H7 (cell line): ENCODE results near the gene FGD3. TPM values are rescaled to one million over a fixed set of nuclear protein-coding genes. Genes with fewer than 3 reads are reported as not detected.

Experiments used
- DNase-seq: peaks from one replicate; pipeline ENCODE4 v3.0.0; 2012
- H3K27me3 ChIP-seq: 2 replicates; pipeline ENCODE4 v1.6.0; 2011; ENCODE audit warnings: mild to moderate bottlenecking, low read length; ENCODE audit not compliant: control insufficient read depth, insufficient read depth
- H3K36me3 ChIP-seq: replicated peaks from 2 replicates; pipeline ENCODE4 v1.5.1; 2011; ENCODE audit warnings: low read length; ENCODE audit not compliant: control insufficient read depth, insufficient read depth
- H3K4me3 ChIP-seq: 2 replicates; pipeline ENCODE4 v1.5.1; 2011; ENCODE audit warnings: low read depth, mild to moderate bottlenecking, control low read depth, low read length, moderate library complexity; ENCODE audit not compliant: insufficient read depth
- total RNA-seq: library from RNA; depleted of rRNA; stranded (reverse); fragments of >200 nt; shearing (Covaris generic); gene quantifications from 2 replicates; pipeline ENCODE4 v1.2.3, GENCODE V29; 2014

Gene FGD3
- total RNA-seq, 1 experiment from 2014 or later: 2.4 TPM

DNA sequence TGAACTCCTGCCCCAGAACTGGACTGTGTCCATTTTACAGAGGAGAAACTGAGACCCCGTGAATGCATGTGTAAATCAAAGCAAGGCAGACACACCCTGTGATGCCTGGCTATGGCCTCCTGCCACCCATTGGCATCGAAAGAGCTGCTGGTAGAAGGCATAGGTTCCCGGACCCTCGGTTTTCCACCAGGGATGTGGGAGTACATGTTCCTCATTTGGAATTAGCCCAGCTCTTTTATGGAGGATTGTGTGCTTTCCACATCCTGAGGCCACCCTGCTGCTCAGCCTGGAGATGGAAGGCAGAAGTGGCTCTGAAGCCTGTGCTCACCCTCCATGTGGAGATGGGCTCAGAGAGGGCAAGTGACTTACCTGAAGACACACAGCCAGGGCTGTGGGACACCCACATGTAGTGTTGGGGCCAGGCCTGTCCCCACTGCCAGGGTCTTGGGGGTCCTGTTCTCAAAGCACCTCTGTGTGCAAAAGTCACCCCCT, 114.0 kb downstream of the FGD3 start:
- DNase-seq: no peak
- no peak overlapping the region for H3K4me3 ChIP-seq
- H3K27me3 ChIP-seq: peaks cover 1% of the 10 kb centered on the region; the same call in 1 of the 2 replicates
- no peaks in the 10 kb centered on the region for H3K36me3 ChIP-seq

DNA sequence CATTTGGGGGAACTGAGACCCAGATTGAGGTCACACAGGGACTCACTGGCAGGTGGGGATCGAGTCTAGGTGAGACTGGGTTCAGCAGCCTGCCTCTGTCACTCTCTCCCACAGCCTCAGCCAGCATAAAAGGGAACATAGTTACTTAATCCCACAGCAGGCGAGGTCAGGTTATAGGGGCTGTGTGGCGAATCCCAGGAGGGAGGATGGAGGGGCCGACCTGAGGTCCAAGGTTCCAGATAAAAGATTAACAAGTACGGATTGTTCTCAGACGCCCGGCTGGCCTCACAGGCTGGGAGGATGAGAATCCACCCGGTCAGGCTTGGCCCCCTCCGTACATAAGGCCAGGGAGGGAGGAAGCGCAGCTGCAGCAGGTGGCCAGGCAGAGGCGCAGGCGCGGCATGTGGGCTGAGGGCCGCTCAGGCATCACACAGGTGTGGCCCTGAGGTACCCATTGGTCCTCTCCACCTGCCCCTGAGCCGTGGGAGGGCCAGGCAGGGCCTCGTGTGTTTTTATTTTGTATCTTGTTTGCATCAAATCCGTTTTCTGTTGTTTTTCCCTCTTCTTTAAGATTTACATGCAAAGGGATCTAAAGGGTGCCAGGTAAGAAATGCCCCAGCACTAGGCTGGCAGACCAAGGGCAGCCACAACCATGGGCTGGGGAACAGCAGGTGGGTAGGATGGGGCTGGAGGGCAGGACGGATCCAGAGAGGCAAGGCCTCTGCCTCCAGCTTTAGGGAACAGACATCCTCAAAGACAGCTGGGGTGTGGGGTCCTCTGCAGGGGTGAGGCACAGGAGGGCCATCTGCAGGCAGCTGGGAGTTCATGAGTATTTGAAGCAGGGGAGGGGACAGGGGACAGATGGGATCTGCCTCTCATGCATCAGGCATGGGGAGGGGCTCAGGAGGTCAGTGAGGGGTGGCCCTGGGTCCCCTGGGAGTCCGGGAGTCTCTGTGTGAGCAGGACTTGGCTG, 114.8 kb downstream of the FGD3 start:
- no peaks in the 10 kb centered on the region for H3K36me3 ChIP-seq
- H3K4me3 ChIP-seq: no peak overlapping the region
- peaks cover 1% of the 10 kb centered on the region; the same call in 1 of the 2 replicates for H3K27me3 ChIP-seq
- DNase-seq: peak; percentile 86

DNA sequence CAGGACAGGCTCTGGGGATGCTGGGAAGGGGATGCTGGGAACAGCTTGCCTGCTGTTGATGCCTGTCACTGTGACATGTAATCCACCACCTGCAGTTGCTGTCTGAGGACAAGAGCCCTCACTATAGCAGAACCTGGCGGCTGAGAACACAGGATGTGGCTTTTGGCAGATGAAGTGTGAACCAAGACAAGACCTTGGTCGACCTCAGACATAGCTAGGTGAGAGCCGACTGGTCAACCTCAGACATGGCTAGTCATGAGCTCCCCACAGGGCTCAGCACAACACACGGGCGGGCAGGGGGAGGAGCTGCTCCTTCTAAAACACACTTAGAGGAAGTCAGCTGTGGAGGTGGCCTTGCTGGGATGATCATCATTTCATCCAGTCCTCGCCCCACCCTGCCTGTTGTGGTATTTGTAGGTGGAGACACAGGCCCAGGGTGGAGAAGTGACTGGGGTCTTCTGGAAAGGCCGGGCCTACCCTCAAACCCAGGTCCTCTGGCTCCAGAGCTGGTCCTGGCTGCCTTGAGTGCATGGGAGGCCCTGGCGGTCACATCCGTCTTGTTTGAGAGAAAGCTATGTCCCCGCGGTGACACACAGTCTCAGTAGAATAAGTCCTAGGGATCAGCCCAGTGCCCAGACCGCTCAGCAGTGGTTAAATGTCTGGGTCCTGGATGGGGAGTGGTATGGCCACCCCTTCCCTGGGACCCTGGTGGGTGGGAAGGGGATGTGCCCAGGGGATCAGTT, 117.2 kb downstream of the FGD3 start:
- Histone ChIP-seq H3K4me3 (no peak overlapping the region), H3K36me3 (no peaks in the 10 kb centered on the region), H3K27me3 (no peaks in the 10 kb centered on the region; the same call in 1 of the 2 replicates)
- DNase-seq: no peak

DNA sequence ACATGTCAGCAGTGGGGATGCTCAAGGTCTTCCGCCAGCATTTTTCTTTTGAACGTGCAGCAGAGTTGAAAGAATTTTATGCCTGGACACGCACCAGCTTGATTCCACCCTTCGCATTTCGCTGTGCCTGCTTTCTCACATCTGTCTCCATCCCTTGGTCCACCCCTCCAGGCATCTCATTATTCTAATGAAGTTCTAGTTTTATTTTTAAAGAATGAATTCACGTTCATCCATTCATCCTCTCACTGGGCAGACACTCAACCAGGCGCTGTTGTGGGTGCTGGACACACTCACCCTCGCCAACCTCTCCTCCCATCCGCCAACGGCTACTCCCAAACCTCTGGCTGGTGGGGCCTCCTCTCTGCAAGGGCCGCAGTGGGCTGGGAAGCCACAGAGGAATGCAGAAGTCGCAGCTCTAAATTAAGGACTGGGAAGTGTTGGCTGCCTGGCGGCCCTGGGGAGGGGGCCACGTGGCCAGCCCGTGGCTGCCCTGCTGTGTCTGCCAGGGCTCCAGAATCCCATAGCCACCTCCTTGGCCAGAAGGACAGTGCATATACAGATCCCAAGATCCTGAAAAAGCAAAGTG, 117.9 kb downstream of the FGD3 start:
- Histone ChIP-seq H3K4me3 (no peak overlapping the region), H3K36me3 (no peaks in the 10 kb centered on the region)
- DNase-seq: no peak

DNA sequence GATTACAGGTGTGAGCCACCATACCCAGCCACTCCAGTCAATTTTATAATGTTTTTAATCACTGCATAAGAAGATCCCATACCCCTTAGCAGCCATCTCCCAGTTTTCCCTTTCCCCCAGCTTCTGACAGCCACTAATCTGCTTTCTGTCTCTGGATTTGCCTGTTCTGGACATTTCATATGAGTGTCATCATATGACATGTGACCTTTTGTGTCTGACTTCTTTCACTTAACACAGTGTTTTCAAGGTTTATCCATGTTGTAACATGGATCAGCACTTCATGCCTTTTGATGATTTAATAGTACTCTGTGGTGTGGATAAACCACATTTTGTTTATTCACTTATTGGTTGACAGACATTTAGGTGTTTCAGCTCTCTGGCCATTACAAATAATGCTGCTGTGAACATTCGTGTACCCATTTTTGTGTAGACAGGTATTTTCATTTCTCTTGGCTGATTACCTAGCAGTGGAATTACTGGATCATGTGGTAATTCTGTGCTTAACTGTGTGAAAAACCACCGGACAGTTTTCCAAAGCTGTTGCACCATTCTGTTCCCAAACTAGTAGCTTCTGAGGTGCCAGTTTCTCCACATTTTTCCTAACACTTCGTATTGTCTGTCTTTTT, 119.8 kb downstream of the FGD3 start:
- Histone ChIP-seq H3K27me3 (no peaks in the 10 kb centered on the region), H3K4me3 (no peak overlapping the region), H3K36me3 (no peaks in the 10 kb centered on the region)
- no peak for DNase-seq

More for the DNA sequence above, 117.9 kb downstream of the FGD3 start:
- H3K27me3 ChIP-seq: no peaks in the 10 kb centered on the region

DNA sequence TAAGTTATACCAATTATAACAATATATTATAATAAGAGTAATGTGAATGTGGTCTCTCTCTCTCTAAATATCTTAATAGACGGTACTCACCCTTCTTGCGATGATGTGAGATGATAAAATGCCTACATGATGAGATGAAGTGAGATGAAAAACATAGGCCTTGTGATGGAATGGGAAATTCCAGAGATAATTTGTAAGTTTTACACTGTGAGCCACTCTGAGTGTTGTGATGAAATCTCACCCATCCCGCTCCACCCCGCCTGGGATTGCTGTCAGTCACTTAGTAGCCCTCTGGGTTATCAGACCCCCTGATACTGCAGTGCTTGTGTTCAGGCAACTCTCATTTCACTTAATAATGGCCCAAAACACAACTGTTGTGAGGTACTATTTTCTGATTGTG, 121.6 kb downstream of the FGD3 start:
- no peak overlapping the region for H3K4me3 ChIP-seq
- no peak for DNase-seq
- H3K27me3 ChIP-seq: no peaks in the 10 kb centered on the region
- H3K36me3 ChIP-seq: no peaks in the 10 kb centered on the region

DNA sequence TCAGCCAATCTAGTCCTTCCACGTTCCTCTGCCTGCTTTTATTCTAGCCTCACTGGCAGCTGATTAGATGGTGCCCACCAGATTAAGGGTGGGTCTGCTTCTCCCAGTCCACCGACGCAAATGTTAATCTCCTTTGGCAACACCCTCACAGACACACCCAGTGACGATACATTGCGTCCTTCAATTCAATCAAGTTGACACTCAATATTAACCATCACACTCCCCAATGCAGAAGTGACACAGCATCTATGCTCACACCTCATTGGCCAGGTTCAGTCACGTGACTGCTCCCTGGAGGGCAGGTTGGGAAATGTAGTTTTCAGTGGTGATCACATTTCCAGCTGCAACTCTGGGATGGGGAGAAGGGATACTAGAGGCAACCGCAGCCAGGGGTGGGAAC, 124.1 kb downstream of the FGD3 start:
- DNase-seq: peak; percentile 91
- Histone ChIP-seq H3K27me3 (no peaks in the 10 kb centered on the region), H3K36me3 (no peaks in the 10 kb centered on the region), H3K4me3 (no peak overlapping the region)

DNA sequence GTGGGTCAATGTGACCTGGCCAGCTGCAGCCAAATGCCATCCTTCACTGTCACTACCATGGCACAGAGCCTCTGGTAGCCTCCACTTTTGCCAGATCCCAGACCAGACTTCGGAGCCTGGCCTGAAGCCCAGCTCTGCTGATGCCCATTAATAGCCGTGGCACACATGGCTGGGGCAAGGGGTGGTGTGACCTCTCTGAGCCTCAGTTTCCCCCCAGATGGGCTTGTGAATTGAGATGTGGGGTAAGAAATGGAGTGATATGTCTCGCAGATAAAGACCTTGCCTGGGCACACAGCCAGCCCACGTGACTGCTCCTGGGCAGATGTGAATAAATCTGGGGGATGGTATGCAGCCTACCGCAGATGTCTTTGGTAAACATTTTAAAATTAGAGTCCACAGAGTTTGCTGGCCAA, 125.1 kb downstream of the FGD3 start:
- Histone ChIP-seq H3K36me3 (no peaks in the 10 kb centered on the region), H3K4me3 (no peak overlapping the region), H3K27me3 (no peaks in the 10 kb centered on the region)
- no peak for DNase-seq

DNA sequence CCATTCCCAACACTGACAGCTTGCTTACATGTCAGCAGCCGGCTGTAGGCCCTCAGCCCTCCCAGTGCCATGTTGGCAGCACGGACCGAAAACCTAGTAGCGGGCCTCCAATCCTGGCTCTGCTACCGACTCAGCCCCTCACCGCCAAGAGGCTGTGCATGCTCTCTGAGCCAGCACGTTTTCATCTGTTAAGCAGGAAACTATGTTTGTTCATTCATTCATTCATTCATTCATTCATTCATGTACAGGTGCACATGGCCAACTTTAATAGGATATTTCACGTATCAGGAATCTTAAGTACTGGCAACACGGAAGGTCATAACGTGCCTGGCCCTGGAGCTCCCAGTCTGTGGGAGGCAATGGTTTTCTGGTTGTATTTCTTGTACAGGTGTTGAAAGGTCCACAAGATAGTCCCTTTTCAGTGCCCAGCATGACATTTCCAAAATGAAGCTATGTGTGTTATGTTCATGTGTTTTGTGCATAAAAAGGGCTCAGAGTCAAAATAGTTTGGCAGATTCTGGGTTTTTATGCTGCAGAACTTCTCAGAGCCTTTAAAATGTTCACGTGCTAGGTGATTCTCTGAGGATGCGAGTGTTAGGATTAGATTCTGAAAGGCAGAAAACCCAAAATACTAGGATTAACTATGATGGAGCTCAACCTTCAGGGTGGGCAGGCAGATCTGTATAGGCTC, 128.9 kb downstream of the FGD3 start:
- no peak for DNase-seq
- H3K36me3 ChIP-seq: no peaks in the 10 kb centered on the region
- no peaks in the 10 kb centered on the region for H3K27me3 ChIP-seq
- no peak overlapping the region for H3K4me3 ChIP-seq

DNA sequence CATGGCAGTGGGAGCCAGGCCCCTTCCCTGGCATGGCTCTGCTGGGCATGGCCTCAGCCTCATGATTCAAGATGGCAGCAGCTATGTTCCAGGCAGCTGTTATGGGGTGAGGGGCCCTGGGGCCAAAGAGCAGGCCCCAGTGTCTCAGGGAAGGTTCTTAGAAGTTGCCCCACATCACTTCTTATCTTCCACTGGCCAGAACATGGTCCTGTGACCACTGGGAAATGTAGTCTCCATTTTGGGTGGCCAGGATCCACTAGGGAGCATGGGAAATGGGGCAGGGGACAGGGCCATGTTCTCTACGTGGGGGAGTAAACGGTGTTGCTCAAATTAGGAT, 129.4 kb downstream of the FGD3 start:
- H3K4me3 ChIP-seq: no peak overlapping the region
- H3K27me3 ChIP-seq: no peaks in the 10 kb centered on the region
- H3K36me3 ChIP-seq: no peaks in the 10 kb centered on the region
- no peak for DNase-seq

DNA sequence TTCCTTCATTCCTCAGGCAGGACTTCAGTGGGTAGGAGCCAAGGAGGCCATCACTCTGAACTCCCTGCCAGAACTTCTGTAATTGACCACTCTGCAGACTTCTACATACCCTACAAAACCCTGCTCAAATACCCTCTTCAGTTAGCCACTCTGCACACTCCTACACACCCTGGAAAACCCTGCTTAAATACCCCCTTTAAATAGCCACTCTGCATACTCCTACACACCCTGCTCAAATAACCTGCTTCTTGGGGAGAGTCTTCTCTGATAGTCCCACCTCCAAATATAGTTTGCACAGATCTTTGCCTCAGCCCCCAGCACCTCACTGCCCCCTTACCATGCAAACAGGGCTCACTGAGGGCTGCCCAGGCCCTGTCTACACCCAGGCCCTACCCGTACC, 130.0 kb downstream of the FGD3 start:
- H3K4me3 ChIP-seq: no peak overlapping the region
- DNase-seq: no peak
- no peaks in the 10 kb centered on the region for H3K36me3 ChIP-seq
- H3K27me3 ChIP-seq: no peaks in the 10 kb centered on the region

DNA sequence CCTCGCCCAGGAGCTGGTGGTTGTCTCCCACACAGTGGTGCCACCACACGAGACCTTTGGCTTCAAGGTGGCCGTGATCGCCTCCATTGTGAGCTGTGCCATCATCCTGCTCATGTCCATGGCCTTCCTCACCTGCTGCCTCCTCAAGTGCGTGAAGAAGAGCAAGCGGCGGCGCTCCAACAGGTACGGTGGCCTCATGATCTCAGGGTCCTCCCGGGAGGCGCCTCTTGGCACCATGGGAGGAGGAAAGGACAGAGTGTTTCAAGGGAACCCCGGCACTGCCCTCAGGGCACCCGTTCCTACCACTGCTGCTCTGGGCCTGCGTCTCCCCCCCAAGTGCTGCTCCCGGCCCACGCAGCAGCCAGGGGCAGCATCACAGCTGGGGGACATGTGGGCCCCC, 130.5 kb downstream of the FGD3 start:
- no peaks in the 10 kb centered on the region for H3K36me3 ChIP-seq
- no peak for DNase-seq

DNA sequence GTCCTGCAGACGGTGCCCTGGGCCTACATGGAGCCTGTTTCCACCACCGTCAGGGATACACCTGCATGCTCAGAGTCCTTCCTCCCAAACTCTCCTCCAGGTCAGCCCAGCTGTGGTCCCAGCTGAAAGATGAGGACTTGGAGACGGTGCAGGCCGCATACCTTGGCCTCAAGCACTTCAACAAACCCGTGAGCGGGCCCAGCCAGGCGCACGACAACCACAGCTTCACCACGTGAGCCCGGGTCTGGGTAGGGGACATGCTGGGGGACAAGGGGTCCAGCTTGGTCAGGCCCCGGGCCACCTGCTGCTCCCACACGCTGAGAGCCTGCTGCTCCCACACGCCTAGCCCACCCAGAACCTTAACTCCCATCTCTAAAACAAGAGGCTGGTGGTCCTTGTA, 132.0 kb downstream of the FGD3 start:
- Histone ChIP-seq H3K36me3 (no peaks in the 10 kb centered on the region), H3K4me3 (no peak overlapping the region), H3K27me3 (no peaks in the 10 kb centered on the region)
- DNase-seq: no peak

More for the DNA sequence above, 130.5 kb downstream of the FGD3 start:
- no peak overlapping the region for H3K4me3 ChIP-seq
- H3K27me3 ChIP-seq: no peaks in the 10 kb centered on the region

DNA sequence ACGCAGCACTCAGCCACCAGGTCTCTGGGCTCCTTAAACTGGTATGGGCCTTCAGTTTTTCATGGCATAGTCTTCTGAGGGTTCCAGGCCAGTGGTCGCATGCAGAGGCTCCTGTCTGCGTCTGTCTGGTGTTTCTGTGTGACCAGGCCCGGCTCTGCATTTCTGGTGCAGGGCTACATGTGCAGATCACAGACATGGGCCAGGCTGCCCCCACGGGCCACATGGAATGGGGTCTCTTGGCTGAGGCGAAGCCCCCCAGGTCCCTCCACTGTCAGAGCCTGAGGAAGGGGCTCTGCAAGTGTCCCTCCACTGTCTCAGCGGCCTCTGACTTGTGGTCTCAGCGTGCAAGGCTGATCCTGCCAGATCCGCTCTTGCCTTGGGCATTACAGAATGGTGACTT, 133.1 kb downstream of the FGD3 start:
- Histone ChIP-seq H3K4me3 (no peak overlapping the region), H3K27me3 (no peaks in the 10 kb centered on the region), H3K36me3 (no peaks in the 10 kb centered on the region)
- DNase-seq: no peak
